GM18502 (cell line): ENCODE results near the gene RALGAPA2.

ENCODE experiments used
- ATAC-seq: cut with Tn5 transposase; IDR thresholded peaks from one replicate; pipeline ENCODE4 v1.9.1; 2021; ENCODE audit warnings: mild to moderate bottlenecking; ENCODE audit not compliant: unreplicated experiment, poor library complexity

Gene RALGAPA2

DNA sequence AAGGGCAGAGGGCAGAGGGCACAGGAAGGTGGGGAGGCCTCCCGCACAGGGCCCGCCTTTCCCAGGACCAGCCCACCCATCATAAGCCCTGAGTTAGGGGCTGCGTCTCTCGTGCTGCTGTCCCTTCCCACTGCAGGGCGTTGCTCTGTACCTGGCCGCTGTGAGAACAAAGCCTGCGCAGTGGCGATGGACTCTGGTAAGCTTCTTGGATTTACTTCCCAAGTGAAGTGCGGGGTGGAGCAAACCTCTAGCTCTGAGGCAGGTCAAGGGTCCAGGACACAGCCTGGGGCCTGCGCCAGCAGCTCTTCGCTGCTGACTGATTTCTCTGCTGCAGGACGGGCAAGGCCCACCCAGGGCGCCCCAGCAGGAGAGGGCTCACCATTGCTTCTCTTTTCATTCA, 320.7 kb downstream of the RALGAPA2 start:
- no peak for ATAC-seq

DNA sequence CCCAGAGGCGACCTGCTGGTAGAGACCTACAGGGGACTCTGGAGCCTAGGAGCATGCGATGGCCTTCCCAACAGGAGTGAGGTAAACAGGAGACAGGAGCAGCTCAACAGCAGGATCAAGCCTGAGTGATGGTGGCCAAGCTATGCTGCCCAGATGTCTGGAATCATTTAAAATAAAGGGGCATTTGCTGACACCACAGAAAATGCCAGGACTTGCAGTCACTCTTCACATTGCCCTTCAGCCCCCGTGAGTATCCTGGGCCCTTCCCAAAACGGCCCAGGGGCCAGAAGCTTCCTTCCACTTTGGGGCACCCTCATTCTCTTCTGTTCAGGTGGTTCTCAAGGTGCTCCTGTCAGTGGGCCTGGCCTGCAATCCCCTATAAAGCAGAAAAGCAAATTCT, 321.3 kb downstream of the RALGAPA2 start:
- ATAC-seq = no peak

DNA sequence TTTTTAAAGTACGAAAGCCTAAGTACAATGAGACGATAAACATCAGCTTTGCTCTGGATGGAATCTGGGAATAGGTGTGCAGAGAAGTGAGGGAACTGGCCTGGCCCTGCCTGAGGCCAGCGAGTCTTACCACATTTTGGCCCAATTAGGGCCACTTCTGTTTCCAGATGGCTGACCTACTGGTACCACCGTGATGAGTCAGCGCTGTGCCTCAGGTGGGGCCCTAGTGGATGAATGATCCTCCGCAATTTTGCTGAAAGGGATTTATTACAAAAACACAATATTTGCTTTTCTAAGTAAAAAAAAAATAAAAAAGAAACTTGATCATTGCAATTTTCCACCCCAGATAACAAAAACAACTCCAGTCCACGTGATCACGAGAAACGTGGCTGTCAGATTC, 322.1 kb downstream of the RALGAPA2 start:
- no peak for ATAC-seq

DNA sequence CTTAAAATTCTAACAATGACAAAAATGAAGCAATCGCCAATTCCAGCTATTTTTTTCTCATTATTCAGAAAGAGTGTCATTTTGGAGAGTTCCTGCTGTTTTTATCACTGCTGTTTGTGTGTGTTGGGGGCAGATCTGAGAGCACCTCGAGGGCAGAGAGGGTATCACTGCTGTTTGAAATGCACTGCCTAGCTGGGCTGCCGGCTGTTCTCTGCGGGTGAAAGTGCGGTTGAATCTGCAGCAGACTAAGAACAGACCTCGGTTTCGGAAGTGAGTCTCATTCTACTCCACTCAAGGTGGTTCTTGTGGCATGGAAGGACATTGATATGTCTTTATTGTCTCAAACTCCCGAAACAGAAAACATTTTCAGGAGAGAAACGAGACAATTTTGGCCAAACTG, 326.3 kb downstream of the RALGAPA2 start:
- ATAC-seq = no peak

DNA sequence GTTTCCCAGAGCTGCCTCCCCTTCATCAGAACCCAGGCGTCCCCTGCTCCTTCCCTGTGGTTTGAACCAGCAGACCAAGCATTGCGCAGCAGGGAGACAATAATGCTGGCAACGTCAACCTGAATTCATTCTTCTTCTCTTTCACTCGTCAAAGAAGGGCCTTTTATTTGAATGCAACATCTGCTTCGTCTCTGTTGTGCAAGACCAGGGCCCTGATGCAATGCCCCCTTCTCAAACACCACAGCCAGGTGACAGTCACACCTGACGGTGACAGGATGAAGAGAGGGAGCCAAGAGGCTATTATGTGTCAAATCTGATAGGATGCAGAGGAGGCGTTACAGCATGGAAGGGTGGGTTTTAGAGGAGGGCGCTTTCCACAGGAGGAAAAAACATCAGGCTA, 336.6 kb downstream of the RALGAPA2 start:
- no peak for ATAC-seq

DNA sequence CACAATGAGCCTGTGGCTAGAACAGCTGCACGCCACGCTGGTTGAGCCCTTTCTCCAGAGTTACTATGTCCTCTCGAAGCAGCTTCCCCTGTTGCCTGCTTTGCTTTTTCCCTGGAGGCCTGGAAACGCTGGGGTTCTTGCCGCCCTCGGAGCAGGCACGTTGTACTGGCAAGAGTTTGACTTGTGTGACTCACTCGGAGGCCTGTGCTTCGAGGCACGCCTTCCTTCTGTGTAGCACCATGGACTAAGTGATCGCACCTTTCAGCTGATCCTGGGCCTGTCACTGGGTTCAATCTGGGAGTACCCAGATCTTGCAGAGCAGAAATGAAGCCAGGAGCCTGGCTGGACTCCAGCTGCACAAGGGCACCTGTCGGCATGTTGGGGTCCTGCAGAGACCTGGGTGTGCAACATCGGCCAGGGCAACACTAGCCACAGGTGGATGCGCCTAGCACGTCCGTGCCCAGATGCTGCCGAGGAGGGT, 339.3 kb downstream of the RALGAPA2 start:
- no peak for ATAC-seq

DNA sequence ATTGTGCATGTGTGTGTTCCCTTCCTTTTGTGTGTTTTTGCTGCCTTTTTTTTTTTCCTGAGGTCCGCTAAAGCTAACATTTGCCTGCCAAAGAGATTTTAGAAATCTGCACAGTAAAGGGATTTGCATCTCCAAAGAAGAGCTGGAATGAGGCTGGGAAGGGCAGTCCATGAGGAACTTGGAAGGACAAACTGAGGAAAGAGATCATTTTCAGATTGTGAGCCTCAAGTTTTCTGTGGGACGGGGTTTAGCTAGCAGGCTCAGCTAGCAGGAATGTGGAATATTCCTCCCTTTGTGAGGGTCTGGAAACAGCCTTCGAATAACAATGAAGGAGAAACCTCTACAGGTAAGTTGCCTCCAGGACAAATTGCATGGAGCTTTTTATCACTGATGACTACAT, 340.8 kb downstream of the RALGAPA2 start:
- no peak for ATAC-seq

DNA sequence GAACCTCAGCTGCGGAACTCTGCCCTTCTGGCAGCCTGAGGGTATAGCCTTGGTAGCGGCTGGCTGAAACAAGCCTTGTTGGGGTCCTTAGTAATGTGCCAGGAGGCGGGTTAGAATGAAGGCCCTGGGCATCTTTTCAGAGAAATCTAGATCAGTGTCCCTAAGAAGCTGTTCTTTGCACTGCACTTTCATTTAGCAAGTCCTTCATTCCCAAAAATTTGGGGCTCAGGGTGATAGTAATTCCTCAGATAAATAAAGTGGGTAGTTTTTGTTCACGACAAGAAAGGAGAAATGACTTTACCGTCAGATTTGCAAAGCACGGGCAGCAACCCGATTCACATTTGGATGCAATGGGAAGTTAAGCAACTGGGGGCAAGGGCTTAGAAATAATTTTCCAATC, 341.4 kb downstream of the RALGAPA2 start:
- ATAC-seq = no peak

DNA sequence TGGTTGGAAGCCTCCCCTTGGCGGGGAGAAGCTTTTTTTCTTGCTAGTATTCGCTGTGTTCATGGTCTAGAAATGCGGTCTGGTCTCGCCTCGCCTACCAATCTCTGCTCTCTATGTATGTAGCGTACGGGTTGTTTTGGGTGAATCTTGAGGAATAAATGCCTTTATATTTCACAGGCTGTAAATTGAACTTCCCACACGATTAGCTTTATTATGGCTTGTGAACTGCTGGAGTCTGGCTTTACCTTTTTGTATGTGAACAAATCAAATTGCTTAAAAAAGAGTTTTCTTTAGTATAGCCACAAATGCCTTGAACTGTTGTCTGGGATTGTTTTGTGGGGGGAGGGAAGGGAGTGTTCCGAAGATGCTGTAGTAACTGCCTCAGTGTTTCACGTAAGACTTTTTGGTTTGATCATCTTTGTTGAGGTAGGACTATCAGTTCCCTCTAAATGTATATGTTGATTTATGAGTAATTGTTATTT, 342.3 kb downstream of the RALGAPA2 start:
- no peak for ATAC-seq

DNA sequence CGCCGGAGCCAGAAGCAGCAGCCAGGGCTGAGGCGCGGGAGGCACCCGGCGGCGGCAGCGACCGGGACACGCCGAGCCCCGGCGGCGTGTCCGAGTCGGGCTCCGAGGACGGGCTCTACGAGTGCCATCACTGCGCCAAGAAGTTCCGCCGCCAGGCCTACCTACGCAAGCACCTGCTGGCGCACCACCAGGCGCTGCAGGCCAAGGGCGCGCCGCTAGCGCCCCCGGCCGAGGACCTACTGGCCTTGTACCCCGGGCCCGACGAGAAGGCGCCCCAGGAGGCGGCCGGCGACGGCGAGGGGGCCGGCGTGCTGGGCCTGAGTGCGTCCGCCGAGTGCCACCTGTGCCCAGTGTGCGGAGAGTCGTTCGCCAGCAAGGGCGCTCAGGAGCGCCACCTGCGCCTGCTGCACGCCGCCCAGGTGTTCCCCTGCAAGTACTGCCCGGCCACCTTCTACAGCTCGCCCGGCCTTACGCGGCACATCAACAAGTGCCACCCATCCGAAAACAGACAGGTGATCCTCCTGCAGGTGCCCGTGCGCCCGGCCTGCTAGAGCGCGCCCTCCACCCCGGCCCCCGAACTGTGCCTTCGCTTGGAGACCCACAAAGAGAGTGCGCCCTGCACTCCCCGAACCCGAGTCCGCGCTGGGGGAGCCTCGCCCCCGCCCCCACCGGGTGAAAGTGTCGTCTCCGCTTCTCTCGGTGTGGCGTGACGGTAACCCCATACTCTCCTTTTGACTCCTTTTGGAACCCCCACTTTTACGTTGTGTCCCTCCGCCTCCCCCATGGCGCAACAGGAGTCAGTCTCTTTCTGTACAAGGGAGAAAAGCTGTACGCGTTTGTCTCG, 343.0 kb downstream of the RALGAPA2 start:
- ATAC-seq = no peak

DNA sequence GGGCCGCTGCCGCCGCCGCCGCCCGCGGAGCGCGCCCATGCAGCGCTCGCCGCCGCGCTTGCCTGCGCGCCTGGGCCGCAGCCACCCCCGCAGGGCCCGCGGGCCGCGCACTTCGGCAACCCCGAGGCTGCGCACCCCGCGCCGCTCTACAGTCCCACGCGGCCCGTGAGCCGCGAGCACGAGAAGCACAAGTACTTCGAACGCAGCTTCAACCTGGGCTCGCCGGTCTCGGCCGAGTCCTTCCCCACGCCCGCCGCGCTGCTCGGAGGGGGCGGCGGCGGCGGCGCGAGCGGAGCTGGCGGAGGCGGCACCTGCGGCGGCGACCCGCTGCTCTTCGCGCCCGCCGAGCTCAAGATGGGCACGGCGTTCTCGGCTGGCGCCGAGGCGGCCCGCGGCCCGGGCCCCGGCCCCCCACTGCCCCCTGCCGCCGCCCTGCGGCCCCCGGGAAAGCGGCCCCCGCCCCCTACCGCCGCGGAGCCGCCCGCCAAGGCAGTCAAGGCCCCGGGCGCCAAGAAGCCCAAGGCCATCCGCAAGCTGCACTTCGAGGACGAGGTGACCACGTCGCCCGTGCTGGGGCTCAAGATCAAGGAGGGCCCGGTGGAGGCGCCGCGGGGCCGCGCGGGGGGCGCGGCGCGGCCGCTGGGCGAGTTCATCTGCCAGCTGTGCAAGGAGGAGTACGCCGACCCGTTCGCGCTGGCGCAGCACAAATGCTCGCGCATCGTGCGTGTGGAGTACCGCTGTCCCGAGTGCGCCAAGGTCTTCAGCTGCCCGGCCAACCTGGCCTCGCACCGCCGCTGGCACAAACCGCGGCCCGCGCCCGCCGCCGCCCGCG, 343.8 kb downstream of the RALGAPA2 start:
- ATAC-seq = no peak

DNA sequence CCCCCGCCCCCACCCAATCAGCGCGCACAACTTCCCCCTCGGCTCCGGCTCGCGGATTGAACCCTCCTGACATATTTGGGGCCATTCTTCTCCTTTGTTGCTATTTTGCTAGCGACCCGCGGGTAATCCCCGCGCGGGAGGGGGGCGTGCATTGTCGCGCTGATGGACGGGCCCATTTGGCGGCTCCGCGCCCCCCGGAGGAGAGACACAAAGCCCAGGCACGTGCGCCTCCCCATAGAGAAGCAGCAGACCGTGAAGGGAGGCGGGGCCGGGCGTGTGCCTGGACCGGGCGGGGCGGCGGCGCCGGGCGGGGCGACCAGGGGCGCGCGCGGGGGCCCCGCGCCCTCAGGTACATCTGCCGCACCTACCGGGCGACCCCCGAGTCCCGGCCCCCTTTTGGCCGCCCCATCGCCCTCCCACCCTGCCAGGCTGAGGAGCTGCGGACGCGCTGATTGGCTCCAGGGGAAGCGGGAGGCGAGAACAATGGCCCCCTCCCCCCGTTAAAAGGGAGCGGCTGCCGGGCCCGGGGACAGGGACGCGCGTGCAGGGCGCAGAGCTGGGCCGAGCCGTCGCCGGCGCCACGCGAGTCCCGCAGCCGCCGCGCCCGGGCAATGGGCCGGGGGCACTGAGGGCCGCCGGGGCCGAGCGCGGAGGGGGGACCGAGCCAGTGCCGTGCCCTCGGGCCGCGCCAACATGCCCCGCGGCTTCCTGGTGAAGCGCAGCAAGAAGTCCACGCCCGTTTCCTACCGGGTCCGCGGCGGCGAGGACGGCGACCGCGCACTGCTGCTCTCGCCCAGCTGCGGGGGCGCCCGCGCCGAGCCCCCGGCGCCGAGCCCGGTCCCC, 344.6 kb downstream of the RALGAPA2 start, which contains the start of gene INSM1:
INSM1 (plus strand) TSS at position 530 of the 843 bp plus-strand sequence; CDS start at position 694, 164 bp downstream.
- no peak for ATAC-seq

DNA sequence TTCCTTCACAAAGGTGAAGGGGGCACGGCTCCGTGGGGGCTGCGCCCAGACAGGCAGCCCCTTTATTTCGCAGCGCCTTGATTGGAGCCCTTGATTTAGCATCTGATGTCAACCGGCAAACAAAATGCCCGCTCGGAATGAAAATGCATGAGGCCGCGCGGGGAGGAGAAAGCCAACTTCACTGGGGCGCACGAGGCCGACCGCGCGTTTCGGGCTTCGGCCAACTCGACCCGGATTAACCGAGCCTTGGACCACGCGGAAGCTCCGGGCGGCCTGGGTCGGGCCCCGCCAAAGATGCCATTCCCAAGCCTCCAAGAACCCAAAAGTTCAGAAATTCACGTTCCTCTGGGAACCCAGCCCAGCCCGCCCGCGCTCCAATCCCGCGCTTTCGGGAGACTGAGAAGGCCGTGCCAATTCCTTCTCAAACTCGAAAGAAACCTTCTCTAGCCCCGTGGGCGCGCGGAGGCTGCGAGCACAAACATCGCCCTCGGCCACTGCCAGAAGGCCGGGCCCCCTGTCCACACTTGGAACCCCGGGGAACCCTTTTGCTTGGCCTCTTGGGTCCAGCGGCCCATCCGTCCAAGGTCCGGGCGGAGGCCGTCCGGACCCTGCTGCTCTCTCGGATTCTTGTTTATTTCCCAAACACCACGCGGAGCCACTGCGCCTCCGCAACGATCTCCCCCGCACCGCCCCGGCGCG, 345.4 kb downstream of the RALGAPA2 start:
- ATAC-seq = no peak

DNA sequence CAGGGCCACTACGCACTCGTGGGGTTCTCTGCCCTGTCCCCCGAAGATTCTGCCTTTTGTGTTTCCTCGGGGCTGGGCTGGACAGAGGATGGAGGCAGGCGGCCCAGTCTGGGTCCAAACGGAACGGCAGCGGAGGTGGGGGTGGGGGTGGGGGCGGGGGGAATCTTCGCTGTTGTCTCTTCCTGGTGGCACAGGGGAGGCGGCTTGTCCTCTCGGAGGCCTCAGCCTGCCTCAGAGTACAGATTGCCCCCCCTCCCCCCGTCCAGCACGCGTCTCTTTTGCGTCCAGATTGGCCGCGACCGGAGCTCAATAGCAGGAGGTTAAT, 345.9 kb downstream of the RALGAPA2 start:
- ATAC-seq = no peak

DNA sequence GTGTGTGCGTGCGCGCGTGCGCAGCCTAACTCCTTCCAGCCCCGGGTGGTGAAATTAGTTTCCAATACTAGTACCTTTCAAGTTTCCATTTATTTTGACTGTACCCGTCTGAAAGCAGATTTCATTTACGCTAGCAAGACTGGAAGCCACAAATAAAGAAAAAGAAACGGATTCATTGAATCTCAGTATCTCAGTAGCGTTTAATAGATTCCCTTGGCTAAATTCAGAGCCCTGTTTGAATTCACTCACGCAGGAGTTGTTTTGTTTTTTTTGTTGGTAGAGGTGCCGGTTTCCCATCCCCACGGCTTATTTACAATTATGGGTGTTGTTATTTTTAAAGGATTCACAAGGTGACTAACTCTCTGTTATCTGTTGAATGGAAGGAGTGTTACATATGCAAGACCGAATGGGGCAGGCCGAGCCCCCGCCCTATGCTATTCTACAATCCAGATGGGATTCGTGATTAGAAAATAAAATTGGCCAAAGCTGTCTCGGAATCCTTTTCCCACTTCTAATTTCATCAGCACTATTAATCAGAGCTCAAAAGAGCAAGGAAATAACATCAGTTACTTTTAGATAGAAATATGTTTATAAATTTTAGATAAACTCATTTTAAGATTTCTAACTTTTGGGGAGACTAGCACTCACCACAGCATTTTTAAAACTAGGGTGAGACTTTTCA, 346.8 kb downstream of the RALGAPA2 start:
- no peak for ATAC-seq

DNA sequence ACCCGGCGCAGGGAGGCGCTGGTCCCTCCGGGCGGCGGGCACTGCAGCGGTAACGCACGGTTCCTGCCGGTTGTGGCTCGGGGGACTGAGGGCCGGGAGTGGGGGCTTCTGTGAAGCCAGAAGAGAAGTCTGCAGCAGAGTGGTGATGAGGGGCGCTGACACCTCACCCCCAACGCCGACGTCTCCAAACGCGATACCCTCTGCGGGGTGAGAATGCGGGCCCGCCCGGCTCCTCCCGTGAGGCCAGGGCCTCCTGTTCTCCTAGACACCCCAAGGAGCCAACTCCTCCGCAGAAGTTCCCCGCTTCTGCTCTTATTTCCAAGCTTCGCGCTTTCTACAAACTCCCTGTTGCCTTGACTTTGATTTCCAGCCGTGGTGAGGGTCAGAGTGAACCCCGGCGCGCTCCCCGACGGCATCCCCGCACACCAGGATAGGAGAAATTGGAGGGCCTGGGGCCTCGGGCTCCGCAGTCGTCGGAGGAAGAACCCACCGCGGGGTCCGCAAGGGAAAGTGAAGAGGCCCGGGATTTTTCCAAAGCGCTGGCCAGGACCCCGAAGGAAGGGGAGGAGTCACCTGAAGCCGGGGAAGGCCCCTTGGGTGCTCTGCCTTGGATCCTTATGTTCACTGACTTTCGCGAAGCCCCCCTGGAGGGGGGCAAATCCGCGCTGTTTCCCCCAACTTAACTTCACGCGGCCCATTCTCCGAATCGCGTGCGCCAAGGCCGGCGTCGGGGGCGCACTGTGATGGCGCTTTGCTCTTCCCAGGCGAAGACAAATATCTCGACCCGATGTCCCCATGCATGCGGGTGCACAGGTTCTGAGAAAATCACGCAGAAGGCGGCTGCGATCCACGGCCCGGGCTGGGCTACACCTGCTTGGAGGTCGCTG, 347.6 kb downstream of the RALGAPA2 start:
- ATAC-seq = no peak

DNA sequence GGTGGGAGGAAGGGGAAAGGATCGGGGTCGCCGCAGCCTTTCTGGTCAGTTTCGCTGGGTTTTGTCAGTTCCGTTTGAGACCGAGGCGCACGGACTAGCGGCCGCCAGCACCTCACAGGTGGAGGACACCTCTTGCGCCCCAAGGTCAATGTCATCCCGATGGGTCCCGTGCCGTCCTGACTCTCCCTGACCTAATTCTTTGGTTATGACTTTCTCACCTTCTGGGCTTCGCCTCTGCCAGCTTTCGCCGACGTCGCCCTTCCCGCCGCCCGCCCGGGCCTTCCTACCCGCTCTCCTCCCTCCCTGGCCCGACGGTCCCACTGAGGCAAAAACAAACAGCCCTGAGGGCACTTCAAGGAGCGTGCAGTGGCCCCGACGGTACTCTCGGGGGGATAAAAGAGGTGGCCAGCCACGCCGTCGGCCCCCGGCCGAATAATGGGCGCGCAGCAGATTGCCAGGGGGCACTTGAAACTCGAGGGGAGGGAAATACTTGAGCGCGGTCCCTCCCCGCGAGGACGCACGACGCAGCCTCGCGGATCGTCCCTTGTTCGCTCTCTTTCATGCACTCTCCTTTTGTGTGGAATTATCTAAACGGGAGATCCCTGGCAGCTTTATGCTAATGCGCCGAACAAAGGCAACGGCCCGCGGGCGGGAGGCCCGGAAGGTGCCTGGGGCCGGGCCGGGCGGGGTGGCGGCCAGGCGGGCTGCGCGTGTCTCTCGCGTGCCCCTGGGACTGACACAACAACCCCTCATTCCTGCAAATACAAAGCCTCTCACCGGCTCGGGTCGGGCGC, 348.4 kb downstream of the RALGAPA2 start:
- no peak for ATAC-seq

DNA sequence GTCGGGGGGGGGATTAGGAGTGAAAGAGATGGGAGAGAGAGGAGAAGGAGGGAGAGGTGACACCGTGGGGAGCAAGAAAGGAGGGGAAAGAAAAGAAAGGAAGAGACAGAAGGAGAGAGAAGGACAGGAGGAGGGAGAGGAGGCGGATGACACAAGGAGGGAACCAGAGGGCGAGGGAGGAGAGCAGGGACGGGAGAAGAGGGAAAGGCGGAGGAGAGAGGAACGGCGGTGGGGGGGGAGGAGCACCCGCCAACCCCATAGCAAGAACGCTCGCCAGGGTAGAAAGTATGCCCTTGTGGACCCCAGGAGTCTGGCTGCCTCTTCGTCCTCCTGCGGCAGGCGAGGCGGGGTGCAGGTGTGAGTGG, 349.0 kb downstream of the RALGAPA2 start:
- no peak for ATAC-seq
